H9 (cell line): ENCODE measurements around the gene TAAR9. TPM values are rescaled to one million over a fixed set of nuclear protein-coding genes. Genes with fewer than 3 reads are reported as not detected.

Experiments used
- DNase-seq: peaks from one replicate; pipeline ENCODE4 v3.0.0-alpha.2; 2017
- H2AFZ ChIP-seq: one replicate; pipeline ENCODE4 v1.6.1; 2013; ENCODE audit warnings: mild to moderate bottlenecking, low read length, control low read depth, moderate library complexity
- H2AK5ac ChIP-seq: 2 replicates; pipeline ENCODE4 v1.6.1; 2013; ENCODE audit warnings: low read length, control low read depth, mixed read lengths; ENCODE audit not compliant: insufficient read length
- H2BK120ac ChIP-seq: one replicate; pipeline ENCODE4 v1.6.1; 2013; ENCODE audit warnings: low read depth, mild to moderate bottlenecking, low read length, control low read depth, inconsistent platforms; ENCODE audit not compliant: poor library complexity, severe bottlenecking
- H2BK12ac ChIP-seq: 2 replicates; pipeline ENCODE4 v1.6.1; 2013; ENCODE audit warnings: low read length, control low read depth, mixed read lengths, low read depth; ENCODE audit not compliant: insufficient read length
- H2BK15ac ChIP-seq: 2 replicates; pipeline ENCODE4 v1.6.1; 2013; ENCODE audit warnings: low read depth, low read length, control low read depth
- H2BK20ac ChIP-seq: one replicate; pipeline ENCODE4 v1.6.1; 2013; ENCODE audit warnings: low read depth, mild to moderate bottlenecking, low read length, control low read depth, inconsistent platforms; ENCODE audit not compliant: poor library complexity, severe bottlenecking
- H2BK5ac ChIP-seq: 2 replicates; pipeline ENCODE4 v1.6.1; 2013; ENCODE audit warnings: low read length, control low read depth, mixed read lengths; ENCODE audit not compliant: insufficient read length
- H3K14ac ChIP-seq: 2 replicates; pipeline ENCODE4 v1.6.1; 2013; ENCODE audit warnings: low read length, control low read depth; ENCODE audit not compliant: insufficient read depth
- H3K18ac ChIP-seq: 2 replicates; pipeline ENCODE4 v1.6.1; 2013; ENCODE audit warnings: low read depth, mild to moderate bottlenecking, mixed read lengths, low read length, control low read depth; ENCODE audit not compliant: insufficient read length
- H3K23ac ChIP-seq: 2 replicates; pipeline ENCODE4 v1.6.1; 2013; ENCODE audit warnings: low read length, control low read depth, mixed read lengths, low read depth; ENCODE audit not compliant: insufficient read length
- H3K23me2 ChIP-seq: 2 replicates; pipeline ENCODE4 v1.6.1; 2013; ENCODE audit warnings: low read depth, mild to moderate bottlenecking, mixed read lengths, low read length, control low read depth; ENCODE audit not compliant: insufficient read length, poor library complexity, severe bottlenecking
- H3K27ac ChIP-seq: 2 replicates; pipeline ENCODE4 v1.5.1; 2013; ENCODE audit warnings: low read length, control low read depth, mixed read lengths, low read depth; ENCODE audit not compliant: insufficient read length
- H3K27me3 ChIP-seq: 2 replicates; pipeline ENCODE4 v1.6.1; 2013; ENCODE audit warnings: low read length, control low read depth, inconsistent platforms; ENCODE audit not compliant: insufficient read depth
- H3K4ac ChIP-seq: 2 replicates; pipeline ENCODE4 v1.6.1; 2013; ENCODE audit warnings: low read depth, mild to moderate bottlenecking, control low read depth, inconsistent platforms, low read length, moderate library complexity
- H3K4me1 ChIP-seq: 2 replicates; pipeline ENCODE4 v1.6.1; 2013; ENCODE audit warnings: low read length, control low read depth, inconsistent platforms; ENCODE audit not compliant: insufficient read depth
- H3K4me2 ChIP-seq: 2 replicates; pipeline ENCODE4 v1.6.1; 2013; ENCODE audit warnings: low read length, control low read depth, mixed read lengths; ENCODE audit not compliant: insufficient read length, insufficient read depth
- H3K56ac ChIP-seq: 2 replicates; pipeline ENCODE4 v1.6.1; 2013; ENCODE audit warnings: low read depth, mild to moderate bottlenecking, mixed read lengths, low read length, control low read depth; ENCODE audit not compliant: insufficient read length
- H3K79me1 ChIP-seq: 2 replicates; pipeline ENCODE4 v1.6.1; 2013; ENCODE audit warnings: low read depth, mild to moderate bottlenecking, moderate library complexity, low read length, control low read depth, inconsistent platforms; ENCODE audit not compliant: insufficient read depth, poor library complexity, severe bottlenecking
- H3K79me2 ChIP-seq: 2 replicates; pipeline ENCODE4 v1.6.1; 2013; ENCODE audit warnings: low read length, control low read depth, inconsistent platforms; ENCODE audit not compliant: insufficient read depth
- H3K9ac ChIP-seq: 2 replicates; pipeline ENCODE4 v1.6.1; 2013; ENCODE audit warnings: low read length, control low read depth, mixed read lengths; ENCODE audit not compliant: insufficient read length; ENCODE audit errors: extremely low read depth
- H3K9me3 ChIP-seq: one replicate; pipeline ENCODE4 v1.6.1; 2013; ENCODE audit warnings: low read depth, low read length, inconsistent platforms; ENCODE audit not compliant: control insufficient read depth
- H3T11ph ChIP-seq: one replicate; pipeline ENCODE4 v1.6.1; 2013; ENCODE audit warnings: mild to moderate bottlenecking, low read length, control low read depth, inconsistent platforms
- H4K20me1 ChIP-seq: one replicate; pipeline ENCODE4 v1.6.1; 2013; ENCODE audit not compliant: control insufficient read depth, insufficient read length, insufficient read depth
- H4K5ac ChIP-seq: 2 replicates; pipeline ENCODE4 v1.6.1; 2013; ENCODE audit warnings: low read depth, mild to moderate bottlenecking, mixed read lengths, low read length, control low read depth; ENCODE audit not compliant: insufficient read length
- H4K8ac ChIP-seq: replicated peaks from 2 replicates; pipeline ENCODE4 v1.6.1; 2013; ENCODE audit warnings: low read length, control low read depth, mixed read lengths, low read depth; ENCODE audit not compliant: insufficient read length
- H4K91ac ChIP-seq: 2 replicates; pipeline ENCODE4 v1.6.1; 2013; ENCODE audit warnings: low read depth, mild to moderate bottlenecking, moderate library complexity, mixed read lengths, low read length, control low read depth; ENCODE audit not compliant: insufficient read length
- H3K27ac Mint-ChIP-seq, 3 experiments: 2 replicates in 2 of 3; 3 replicates in 1 of 3; pipeline ENCODE4 v1.8.0; 2020 to 2021; ENCODE audit warnings: mixed read lengths in 3 of 3, mild to moderate bottlenecking in 1 of 3, moderate library complexity in 1 of 3
- H3K27me3 Mint-ChIP-seq: 2 replicates; pipeline ENCODE4 v1.8.0; 2021; ENCODE audit warnings: low read depth, mild to moderate bottlenecking, moderate library complexity, mixed read lengths
- H3K36me3 Mint-ChIP-seq, 3 experiments: 2 replicates in 2 of 3; 3 replicates in 1 of 3; pipeline ENCODE4 v1.8.0; 2020 to 2021; ENCODE audit warnings: low read depth in 3 of 3, mixed read lengths in 3 of 3; ENCODE audit not compliant: insufficient read depth in 1 of 3
- H3K4me1 Mint-ChIP-seq, 2 experiments: 2 replicates each; pipeline ENCODE4 v1.8.0; 2020; ENCODE audit warnings: mixed read lengths in 2 of 2
- H3K4me3 Mint-ChIP-seq, 2 experiments: 2 replicates in 1 of 2; 3 replicates in 1 of 2; pipeline ENCODE4 v1.8.0; 2020 to 2021; ENCODE audit warnings: mild to moderate bottlenecking in 2 of 2, mixed read lengths in 2 of 2, moderate library complexity in 1 of 2
- H3K9me3 Mint-ChIP-seq, 2 experiments: 2 replicates in 1 of 2; 3 replicates in 1 of 2; pipeline ENCODE4 v1.8.0; 2020; ENCODE audit warnings: mild to moderate bottlenecking in 2 of 2, mixed read lengths in 2 of 2, moderate library complexity in 1 of 2
- WGBS: extraction: QIAGEN DNeasy Blood & Tissue Kit; methylation state at CpG from one replicate; pipeline ENCODE4 v1.1.7; 2013; ENCODE audit warnings: missing lambda C conversion rate, low lambda C conversion rate, mixed read lengths; ENCODE audit not compliant: insufficient read length; ENCODE audit errors: extremely low coverage; 5-methylcytosine and 5-hydroxymethylcytosine counted together
- total RNA-seq: library from RNA; stranded (reverse); gene quantifications from 2 replicates; pipeline ENCODE4 v1.2.1, GENCODE V29; 2021
- TF ChIP-seq, protein P1 (sequence below): fragments of 200-600 bp; sonication (generic); conservative IDR thresholded peaks from 3 replicates; pipeline ENCODE4 v1.8.0; 2021; ENCODE audit warnings: antibody characterized with exemption, mild to moderate bottlenecking

The TAAR9 gene
- total RNA-seq, 1 experiment from 2014 or later = not detected

DNA sequence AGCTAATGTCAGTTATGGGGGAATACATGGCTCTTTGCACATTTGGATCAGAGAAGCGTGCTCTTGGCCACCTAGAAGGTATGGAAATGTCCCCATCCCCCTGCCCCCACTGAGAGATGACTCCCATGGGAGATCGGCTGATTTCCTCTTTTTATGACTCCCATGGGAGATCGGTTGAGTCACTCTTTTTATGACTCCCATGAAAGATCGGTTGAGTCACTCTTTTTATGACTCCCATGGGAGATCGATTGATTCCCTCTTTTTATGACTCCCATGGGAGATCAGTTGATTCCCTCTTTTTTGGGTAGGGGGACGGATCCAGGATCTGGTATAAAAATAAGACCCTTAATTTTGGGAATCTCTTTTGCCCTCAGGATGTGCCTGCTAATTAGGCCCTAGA, 10.3 kb upstream of the TAAR9 start:
- no peaks in the 10 kb centered on the region for H4K20me1 ChIP-seq
- no peaks in the 10 kb centered on the region; the same call in 1 of the 2 replicates for H3K4me1 ChIP-seq
- H2AK5ac ChIP-seq = no peak overlapping the region
- peaks cover 10% of the 10 kb centered on the region for H3K27me3 Mint-ChIP-seq
- no peak overlapping the region for H3K18ac ChIP-seq
- no peak overlapping the region for H4K8ac ChIP-seq
- whole genome bisulfite sequencing = no CpG with 5 or more reads among the region's 6 CpGs
- no peaks in the 10 kb centered on the region for H3K23me2 ChIP-seq
- no peak overlapping the region for H4K5ac ChIP-seq
- H3K14ac ChIP-seq = no peak overlapping the region
- H3K4me3 Mint-ChIP-seq = no peak overlapping the region
- H3K27ac ChIP-seq = no peak overlapping the region
- H2BK5ac ChIP-seq = no peak overlapping the region
- H2BK20ac ChIP-seq = no peak overlapping the region
- no peak overlapping the region for H2AFZ ChIP-seq
- no peaks in the 10 kb centered on the region; a peak in 1 of 5 replicates for H3K9me3 Mint-ChIP-seq
- H2BK12ac ChIP-seq = no peak overlapping the region
- H3K4me1 Mint-ChIP-seq = peaks cover 20 to 23% of the 10 kb centered on the region in 2 experiments
- DNase-seq = no peak
- no peak overlapping the region for H3K4me2 ChIP-seq
- no peak overlapping the region for H3K9ac ChIP-seq
- no peaks in the 10 kb centered on the region for H3K79me1 ChIP-seq
- H3K4ac ChIP-seq = no peak overlapping the region
- no peaks in the 10 kb centered on the region for H3K9me3 ChIP-seq
- no peak overlapping the region for H3T11ph ChIP-seq
- H3K27me3 ChIP-seq = no peaks in the 10 kb centered on the region
- H2BK120ac ChIP-seq = no peak overlapping the region
- TF ChIP-seq, protein P1, sequence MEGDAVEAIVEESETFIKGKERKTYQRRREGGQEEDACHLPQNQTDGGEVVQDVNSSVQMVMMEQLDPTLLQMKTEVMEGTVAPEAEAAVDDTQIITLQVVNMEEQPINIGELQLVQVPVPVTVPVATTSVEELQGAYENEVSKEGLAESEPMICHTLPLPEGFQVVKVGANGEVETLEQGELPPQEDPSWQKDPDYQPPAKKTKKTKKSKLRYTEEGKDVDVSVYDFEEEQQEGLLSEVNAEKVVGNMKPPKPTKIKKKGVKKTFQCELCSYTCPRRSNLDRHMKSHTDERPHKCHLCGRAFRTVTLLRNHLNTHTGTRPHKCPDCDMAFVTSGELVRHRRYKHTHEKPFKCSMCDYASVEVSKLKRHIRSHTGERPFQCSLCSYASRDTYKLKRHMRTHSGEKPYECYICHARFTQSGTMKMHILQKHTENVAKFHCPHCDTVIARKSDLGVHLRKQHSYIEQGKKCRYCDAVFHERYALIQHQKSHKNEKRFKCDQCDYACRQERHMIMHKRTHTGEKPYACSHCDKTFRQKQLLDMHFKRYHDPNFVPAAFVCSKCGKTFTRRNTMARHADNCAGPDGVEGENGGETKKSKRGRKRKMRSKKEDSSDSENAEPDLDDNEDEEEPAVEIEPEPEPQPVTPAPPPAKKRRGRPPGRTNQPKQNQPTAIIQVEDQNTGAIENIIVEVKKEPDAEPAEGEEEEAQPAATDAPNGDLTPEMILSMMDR = no peak
- H3K23ac ChIP-seq = no peak overlapping the region
- H3K36me3 Mint-ChIP-seq = no peaks in the 10 kb centered on the region
- H4K91ac ChIP-seq = no peak overlapping the region
- H3K79me2 ChIP-seq = no peaks in the 10 kb centered on the region
- H2BK15ac ChIP-seq = no peak overlapping the region
- no peak overlapping the region for H3K27ac Mint-ChIP-seq
- no peak overlapping the region for H3K56ac ChIP-seq
